Vagina (tissue), 2 donors: Measurements from ENCODE around the gene PMAIP1. TPM values are rescaled to one million over a fixed set of nuclear protein-coding genes. Genes with fewer than 3 reads are reported as not detected.

ENCODE experiments used
- DNase-seq, 2 donors: peaks; one replicate each; pipeline ENCODE4 v3.0.0-alpha.2; 2017; ENCODE audit errors: extremely low spot score in 2 of 2
- H3K27ac ChIP-seq: fragments of 200-600 bp; sonication (generic); one replicate; pipeline ENCODE4 v1.5.1; 2019
- H3K27me3 ChIP-seq: fragments of 200-600 bp; sonication (generic); one replicate; pipeline ENCODE4 v1.5.1; 2019
- H3K36me3 ChIP-seq, 2 donors: fragments of 200-600 bp; sonication (generic); one replicate each; pipeline ENCODE4 v1.5.1; 2017 to 2019
- H3K4me1 ChIP-seq: fragments of 200-600 bp; sonication (generic); one replicate; pipeline ENCODE4 v1.5.1; 2019
- H3K4me3 ChIP-seq, 2 donors: fragments of 200-600 bp; sonication (generic); 1 replicate in 1 of 2; 2 replicates in 1 of 2; pipeline ENCODE4 v1.5.1; 2016 to 2019
- H3K9me3 ChIP-seq: fragments of 200-600 bp; sonication (generic); one replicate; pipeline ENCODE4 v1.5.1; 2019
- CTCF ChIP-seq, 3 experiments: fragments of 450-650 bp in 2 of 3; fragments of 200-600 bp in 1 of 3; sonication (generic) in 1 of 3; IDR thresholded peaks; one replicate each; pipeline ENCODE4 v1.5.1; 2017 to 2019; ENCODE audit warnings: antibody characterized with exemption in 3 of 3, mild to moderate bottlenecking in 2 of 3, moderate library complexity in 2 of 3
- POLR2A ChIP-seq, 2 donors: fragments of 450-650 bp; IDR thresholded peaks; one replicate each; pipeline ENCODE4 v1.6.1; 2017; ENCODE audit warnings: antibody characterized with exemption in 2 of 2, mild to moderate bottlenecking in 2 of 2, moderate library complexity in 2 of 2
- POLR2AphosphoS5 ChIP-seq, 2 donors: sonication (generic); formaldehyde crosslinking; IDR thresholded peaks; one replicate each; pipeline ENCODE4 v1.9.0; 2017; ENCODE audit warnings: antibody characterized with exemption in 2 of 2, mild to moderate bottlenecking in 2 of 2, low read depth in 1 of 2; ENCODE audit not compliant: insufficient read depth in 1 of 2
- intact Hi-C: fragments of 100-400 bp; cut with DNase I; formaldehyde crosslinking; loops from one replicate; pipeline ENCODE4 v1.15.1; 2023
- total RNA-seq: library from RNA; depleted of rRNA; stranded (reverse); fragments of >200 nt; gene quantifications from one replicate; pipeline ENCODE4 v1.2.3, GENCODE V29; 2016

PMAIP1 gene
- total RNA-seq, 1 donor from 2014 or later = 7.4 TPM

- no peaks in the 10 kb centered on the region for H3K36me3 ChIP-seq
- intact Hi-C loops = no loop called here
Observed at GRCh38 chr18:59941331-59941730, 41.5 kb downstream of the PMAIP1 start.

GRCh38 chr18:59942601-59943000, 42.8 kb downstream of the PMAIP1 start:
- H3K36me3 ChIP-seq = no peaks in the 10 kb centered on the region
- no peaks in the 10 kb centered on the region for H3K27me3 ChIP-seq
- TF ChIP-seq POLR2AphosphoS5 (IDR thresholded peaks at IDR 0.05; ENCODE audit: insufficient read depth in 1 of 2, low read depth in 1 of 2) = no peak
- no peak for TF ChIP-seq CTCF (IDR thresholded peaks at IDR 0.05)
- TF ChIP-seq POLR2A (IDR thresholded peaks at IDR 0.05) = no peak
- intact Hi-C loops = no loop called here
- DNase-seq = no peak
- H3K4me3 ChIP-seq = no peak overlapping the region
- no peaks in the 10 kb centered on the region for H3K4me1 ChIP-seq
- H3K27ac ChIP-seq = no peak overlapping the region
- no peaks in the 10 kb centered on the region for H3K9me3 ChIP-seq

More at GRCh38 chr18:59941331-59941730, 41.5 kb downstream of the PMAIP1 start:
- Histone ChIP-seq H3K27ac (no peak overlapping the region), H3K9me3 (no peaks in the 10 kb centered on the region), H3K27me3 (no peaks in the 10 kb centered on the region), H3K4me1 (no peaks in the 10 kb centered on the region), H3K4me3 (no peak overlapping the region)
- TF ChIP-seq POLR2AphosphoS5 (IDR thresholded peaks at IDR 0.05; ENCODE audit: insufficient read depth in 1 of 2, low read depth in 1 of 2) (no peak), POLR2A (IDR thresholded peaks at IDR 0.05) (no peak), CTCF (IDR thresholded peaks at IDR 0.05) (no peak)
- DNase-seq = no peak

- Histone ChIP-seq H3K27ac (no peak overlapping the region), H3K4me3 (no peak overlapping the region), H3K36me3 (no peaks in the 10 kb centered on the region), H3K4me1 (no peaks in the 10 kb centered on the region), H3K27me3 (no peaks in the 10 kb centered on the region), H3K9me3 (no peaks in the 10 kb centered on the region)
- TF ChIP-seq POLR2AphosphoS5 (IDR thresholded peaks at IDR 0.05; ENCODE audit: insufficient read depth in 1 of 2, low read depth in 1 of 2) (no peak), CTCF (IDR thresholded peaks at IDR 0.05) (no peak), POLR2A (IDR thresholded peaks at IDR 0.05) (no peak)
- no peak for DNase-seq
- intact Hi-C loops = no loop called here
Observed at GRCh38 chr18:59945544-59945943, 45.7 kb downstream of the PMAIP1 start.

- H3K27ac ChIP-seq = no peak overlapping the region
- H3K4me3 ChIP-seq = no peak overlapping the region
- H3K9me3 ChIP-seq = no peaks in the 10 kb centered on the region
- TF ChIP-seq POLR2A (IDR thresholded peaks at IDR 0.05) (no peak), POLR2AphosphoS5 (IDR thresholded peaks at IDR 0.05; ENCODE audit: insufficient read depth in 1 of 2, low read depth in 1 of 2) (no peak), CTCF (IDR thresholded peaks at IDR 0.05) (no peak)
- no peaks in the 10 kb centered on the region for H3K4me1 ChIP-seq
- no peaks in the 10 kb centered on the region for H3K27me3 ChIP-seq
- no peaks in the 10 kb centered on the region for H3K36me3 ChIP-seq
- intact Hi-C loops = no loop called here
- DNase-seq = no peak
Observed at GRCh38 chr18:59950215-59950944, 50.6 kb downstream of the PMAIP1 start.

- Histone ChIP-seq H3K9me3 (no peaks in the 10 kb centered on the region), H3K36me3 (no peaks in the 10 kb centered on the region), H3K4me3 (no peak overlapping the region), H3K27ac (no peak overlapping the region), H3K27me3 (no peaks in the 10 kb centered on the region), H3K4me1 (no peaks in the 10 kb centered on the region)
- no peak for TF ChIP-seq CTCF (IDR thresholded peaks at IDR 0.05)
- TF ChIP-seq POLR2A (IDR thresholded peaks at IDR 0.05) = no peak
- DNase-seq = no peak
- intact Hi-C loops = no loop called here
Observed at GRCh38 chr18:59951591-59951990, 51.8 kb downstream of the PMAIP1 start.
